ENCODE data around the gene CWH43.
"Not testable (repeated sequence)": the region's sequence is repeated elsewhere in the genome, so short reads cannot be mapped to it uniquely, and the experiment has no call there.

Gene CWH43

DNA sequence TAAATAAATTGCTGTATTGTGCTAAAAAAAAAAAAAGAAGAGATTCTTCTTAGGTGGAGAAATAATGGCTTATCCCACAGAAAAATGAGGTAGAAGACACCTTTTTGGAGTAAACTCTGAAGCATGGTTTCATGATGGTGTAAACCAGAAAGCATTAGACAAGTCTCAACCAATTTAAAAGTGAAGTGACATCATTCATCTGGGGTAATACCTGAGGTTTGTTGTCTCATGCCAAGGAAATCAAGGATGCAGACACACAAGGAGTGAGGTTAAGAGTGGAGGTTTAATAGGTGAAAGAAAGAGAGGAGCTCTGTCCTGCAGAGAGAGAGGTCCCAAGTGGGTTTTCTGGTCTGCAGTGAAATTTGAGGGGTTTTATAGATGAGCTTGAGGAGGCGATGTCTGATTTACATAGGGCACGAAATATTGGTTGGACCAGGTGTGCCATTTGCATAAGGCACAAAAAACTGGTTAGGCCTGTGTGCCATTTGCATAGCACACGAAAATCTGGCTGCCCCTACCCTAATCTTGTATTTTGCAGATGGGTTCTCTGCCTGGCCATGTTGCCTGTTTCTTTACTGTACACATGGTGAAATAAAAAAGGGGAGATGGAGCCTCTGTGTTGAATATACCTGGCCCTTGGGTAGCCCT, 25.0 kb upstream of the CWH43 start:
- no peaks in the 10 kb centered on the region for H3K4me1 Mint-ChIP-seq
- DNase-seq: no peak
- peaks cover 3% of the 10 kb centered on the region for H3K27me3 Mint-ChIP-seq
- CTCF ChIA-PET: interaction anchor here (0.7 to 2.6 kb wide), 4 partner anchors 182 to 415 kb away, joined by 3 to 17 read pairs (median 4); no protein-coding TSS in a partner anchor
- no peaks in the 10 kb centered on the region for H3K36me3 Mint-ChIP-seq
- no peak overlapping the region for H3K4me3 Mint-ChIP-seq
- no peaks in the 10 kb centered on the region for H3K9me3 Mint-ChIP-seq
- H3K27ac Mint-ChIP-seq: no peak overlapping the region

DNA sequence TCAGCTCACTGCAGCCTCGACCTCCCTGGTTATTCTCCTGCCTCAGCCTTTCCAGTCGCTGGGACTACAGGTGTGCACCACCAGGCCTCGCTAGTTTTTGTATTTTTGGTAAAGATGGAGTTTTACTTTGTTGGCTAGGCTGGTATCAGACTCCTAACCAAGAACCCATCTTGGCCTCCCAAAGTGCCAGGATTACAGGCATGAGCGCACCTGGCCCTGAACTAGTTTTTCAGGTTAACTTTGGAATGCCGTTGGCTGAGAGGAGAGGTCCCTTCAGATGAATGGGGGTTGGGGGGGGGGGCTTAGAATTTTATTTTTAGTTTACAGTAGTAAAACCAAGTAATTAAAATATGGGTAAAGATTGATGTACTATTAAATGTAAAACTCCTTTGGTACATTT, 23.4 kb upstream of the CWH43 start:
- Mint-ChIP-seq H3K9me3 (no peaks in the 10 kb centered on the region), H3K4me3 (no peak overlapping the region), H3K36me3 (no peaks in the 10 kb centered on the region), H3K27me3 (peaks cover 3% of the 10 kb centered on the region), H3K4me1 (no peaks in the 10 kb centered on the region), H3K27ac (no peak overlapping the region)
- DNase-seq: no peak
- CTCF ChIA-PET: interaction anchor here (0.6 to 2.6 kb wide), 6 partner anchors 56 to 833 kb away, joined by 3 to 17 read pairs (median 3); partner anchors contain the start of gene OCIAD2

DNA sequence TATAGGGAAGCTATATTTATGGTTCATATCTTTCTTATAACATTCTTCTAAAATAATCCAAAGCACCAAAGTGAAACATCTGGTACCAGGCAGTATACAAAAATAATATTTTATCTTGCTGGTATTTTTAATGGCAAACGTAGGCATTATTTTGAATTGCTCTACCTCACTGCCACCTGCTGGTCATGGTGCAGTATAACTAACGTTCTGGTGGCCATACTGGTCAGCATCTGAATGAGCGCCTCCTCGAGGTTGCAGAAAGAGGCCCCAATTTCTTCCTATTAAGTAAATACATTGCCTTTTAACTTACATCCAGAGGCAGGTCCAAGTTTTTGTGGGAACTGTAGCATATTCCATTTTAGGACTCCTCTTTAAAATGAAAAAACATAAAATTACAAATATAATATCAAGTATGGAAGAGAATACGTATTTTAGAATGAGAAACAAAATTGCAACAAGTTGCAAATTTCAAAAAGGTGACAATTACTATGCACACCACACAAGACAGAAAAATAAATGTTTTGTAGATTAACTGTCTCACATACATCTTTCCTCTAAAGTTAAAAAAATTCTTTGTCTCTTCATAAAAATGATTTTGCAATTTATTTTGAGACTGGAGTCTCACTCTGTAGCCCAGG, 22.9 kb upstream of the CWH43 start:
- Mint-ChIP-seq H3K36me3 (no peaks in the 10 kb centered on the region), H3K9me3 (no peaks in the 10 kb centered on the region), H3K4me3 (no peak overlapping the region), H3K4me1 (no peaks in the 10 kb centered on the region), H3K27me3 (peaks cover 3% of the 10 kb centered on the region), H3K27ac (no peak overlapping the region)
- DNase-seq: peak; percentile 84
- CTCF ChIA-PET: interaction anchor here (0.6 to 2.6 kb wide), 7 partner anchors 10 to 834 kb away, joined by 3 to 17 read pairs (median 3); partner anchors contain the start of gene OCIAD2

GRCh38 chr4:48967101-48967500, 19.0 kb upstream of the CWH43 start:
- Mint-ChIP-seq H3K4me3 (no peak overlapping the region), H3K9me3 (no peaks in the 10 kb centered on the region), H3K36me3 (no peaks in the 10 kb centered on the region), H3K27me3 (peaks cover 4% of the 10 kb centered on the region), H3K4me1 (no peaks in the 10 kb centered on the region), H3K27ac (no peak overlapping the region)
- CTCF ChIA-PET: no interaction called here
- no peak for DNase-seq

DNA sequence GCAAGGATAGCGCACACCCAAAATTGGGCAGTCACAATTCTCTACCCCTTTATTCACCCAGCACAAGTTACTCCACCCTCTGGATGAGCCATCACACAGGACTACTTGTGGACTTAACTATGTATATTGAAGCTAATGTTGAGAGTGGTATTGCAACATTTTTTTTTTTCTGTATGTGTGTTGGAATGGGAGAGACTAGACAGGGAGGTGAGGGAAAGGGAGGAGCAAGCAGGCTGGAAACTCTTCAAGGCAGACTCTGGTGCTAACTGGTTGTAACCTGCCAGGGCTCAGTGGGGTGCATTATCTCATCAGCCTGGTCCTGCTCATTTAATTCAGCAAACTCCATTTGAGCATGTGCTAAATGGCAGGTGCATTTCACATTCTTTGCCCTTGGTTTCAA, 18.4 kb upstream of the CWH43 start:
- CTCF ChIA-PET: no interaction called here
- DNase-seq: no peak
- Mint-ChIP-seq H3K36me3 (no peaks in the 10 kb centered on the region), H3K27me3 (peaks cover 4% of the 10 kb centered on the region), H3K27ac (no peak overlapping the region), H3K9me3 (no peaks in the 10 kb centered on the region), H3K4me1 (no peaks in the 10 kb centered on the region), H3K4me3 (no peak overlapping the region)

GRCh38 chr4:48968814-48969213, 17.3 kb upstream of the CWH43 start:
- Mint-ChIP-seq H3K4me3 (no peak overlapping the region), H3K27ac (no peak overlapping the region), H3K4me1 (no peaks in the 10 kb centered on the region), H3K36me3 (no peaks in the 10 kb centered on the region), H3K27me3 (peaks cover 8% of the 10 kb centered on the region), H3K9me3 (no peaks in the 10 kb centered on the region)
- CTCF ChIA-PET: no interaction called here
- no peak for DNase-seq

DNA sequence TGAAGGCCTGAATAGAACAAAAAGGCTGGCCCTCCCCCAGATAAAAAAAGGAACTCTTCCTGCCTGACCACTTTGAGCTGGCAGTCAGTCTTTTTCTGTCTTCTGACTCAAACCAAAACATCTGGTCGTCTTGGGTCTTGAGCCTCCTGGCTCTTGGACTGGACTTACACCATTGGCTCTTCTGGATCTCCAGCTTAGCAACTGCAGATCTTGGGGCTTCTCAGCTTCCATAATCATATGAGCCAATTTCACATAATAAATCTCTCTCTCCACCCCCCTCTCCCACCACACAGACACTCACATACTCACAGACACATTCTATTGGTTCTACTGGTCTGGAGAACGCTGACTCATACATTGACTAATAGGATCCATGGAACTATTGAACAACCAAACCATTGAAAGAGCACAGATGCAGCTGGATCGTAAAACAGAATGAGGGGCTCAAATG, 15.6 kb upstream of the CWH43 start:
- CTCF ChIA-PET: no interaction called here
- Mint-ChIP-seq H3K36me3 (no peaks in the 10 kb centered on the region), H3K27me3 (peaks cover 18% of the 10 kb centered on the region), H3K4me3 (no peak overlapping the region), H3K4me1 (no peaks in the 10 kb centered on the region), H3K27ac (no peak overlapping the region), H3K9me3 (no peaks in the 10 kb centered on the region)
- no peak for DNase-seq

- CTCF ChIA-PET: no interaction called here
- H3K4me3 Mint-ChIP-seq: no peak overlapping the region
- H3K27ac Mint-ChIP-seq: no peak overlapping the region
- H3K9me3 Mint-ChIP-seq: no peaks in the 10 kb centered on the region
- no peaks in the 10 kb centered on the region for H3K4me1 Mint-ChIP-seq
- no peaks in the 10 kb centered on the region for H3K36me3 Mint-ChIP-seq
- no peak for DNase-seq
- peaks cover 39% of the 10 kb centered on the region for H3K27me3 Mint-ChIP-seq
Measured at GRCh38 chr4:48974979-48975640, 11.0 kb upstream of the CWH43 start.

- CTCF ChIA-PET: no interaction called here
- H3K9me3 Mint-ChIP-seq: no peaks in the 10 kb centered on the region
- DNase-seq: no peak
- H3K36me3 Mint-ChIP-seq: no peaks in the 10 kb centered on the region
- no peak overlapping the region for H3K4me3 Mint-ChIP-seq
- peaks cover 39% of the 10 kb centered on the region for H3K27me3 Mint-ChIP-seq
- H3K27ac Mint-ChIP-seq: no peak overlapping the region
- H3K4me1 Mint-ChIP-seq: no peaks in the 10 kb centered on the region
Measured at GRCh38 chr4:48976041-48976440, 10.0 kb upstream of the CWH43 start.

DNA sequence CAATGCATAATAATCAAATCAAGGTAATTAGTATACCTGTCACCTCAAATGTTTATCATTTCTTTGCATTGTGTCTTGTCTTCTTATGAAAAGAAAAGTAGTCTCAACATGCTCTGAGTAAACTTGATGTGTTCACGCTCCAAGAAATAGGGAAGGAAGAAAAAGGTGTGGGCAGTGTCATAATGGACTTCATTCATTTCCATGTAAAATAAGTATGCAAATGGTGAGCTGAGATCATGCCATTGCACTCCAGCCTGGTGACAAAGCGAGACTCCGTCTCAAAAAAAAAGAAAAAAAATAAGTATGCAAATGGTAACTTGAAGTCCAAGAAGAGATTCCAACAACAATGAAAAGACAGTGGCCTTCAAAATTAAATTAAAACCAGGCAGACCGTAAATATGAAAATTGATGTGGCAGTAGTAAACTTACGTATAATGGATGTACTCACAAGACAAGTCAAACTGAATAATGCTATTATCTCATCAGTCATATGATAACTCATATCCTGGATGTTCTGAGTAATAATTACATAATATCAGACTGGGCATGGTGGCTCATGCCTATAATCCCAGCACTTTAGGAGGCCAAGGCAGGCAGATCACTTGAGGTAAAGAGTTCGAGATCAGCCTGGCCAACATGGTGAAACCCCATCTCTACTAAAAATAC, 6.0 kb upstream of the CWH43 start:
- no peak overlapping the region for H3K4me3 Mint-ChIP-seq
- H3K9me3 Mint-ChIP-seq: no peaks in the 10 kb centered on the region
- CTCF ChIA-PET: no interaction called here
- no peaks in the 10 kb centered on the region for H3K36me3 Mint-ChIP-seq
- H3K27ac Mint-ChIP-seq: no peak overlapping the region
- no peaks in the 10 kb centered on the region for H3K4me1 Mint-ChIP-seq
- peaks cover 35% of the 10 kb centered on the region for H3K27me3 Mint-ChIP-seq
- DNase-seq: no peak

DNA sequence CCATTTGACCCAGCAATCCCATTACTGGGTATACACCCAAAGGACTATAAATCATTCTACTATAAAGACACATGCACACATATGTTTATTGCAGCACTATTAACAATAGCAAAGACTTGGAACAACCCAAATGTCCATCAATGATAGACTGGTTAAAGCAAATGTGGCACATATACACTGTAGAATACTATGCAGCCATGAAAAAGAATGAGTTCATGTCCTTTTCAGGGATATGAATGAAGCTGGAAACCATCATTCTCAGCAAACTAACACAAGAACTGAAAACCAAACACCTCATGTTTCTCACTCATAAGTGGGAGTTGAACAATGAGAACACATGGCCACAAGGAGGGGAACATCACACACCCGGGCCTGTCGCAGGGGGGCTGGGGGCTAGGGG, 2.1 kb upstream of the CWH43 start:
- CTCF ChIA-PET, H3K27ac Mint-ChIP-seq, H3K4me3 Mint-ChIP-seq, H3K4me1 Mint-ChIP-seq, H3K36me3 Mint-ChIP-seq, DNase-seq, H3K9me3 Mint-ChIP-seq: not testable (repeated sequence)
- peaks cover 46% of the 10 kb centered on the region for H3K27me3 Mint-ChIP-seq

- Mint-ChIP-seq H3K4me1 (no peaks in the 10 kb centered on the region), H3K36me3 (no peaks in the 10 kb centered on the region), H3K27me3 (peaks cover 49% of the 10 kb centered on the region), H3K4me3 (no peak overlapping the region), H3K9me3 (no peaks in the 10 kb centered on the region), H3K27ac (no peak overlapping the region)
- CTCF ChIA-PET: no interaction called here
- no peak for DNase-seq
Measured at GRCh38 chr4:48985602-48985975, 486 bp upstream of the CWH43 start.

GRCh38 chr4:48986654-48987164, 634 bp downstream of the CWH43 start:
- DNase-seq: no peak
- peaks cover 49% of the 10 kb centered on the region for H3K27me3 Mint-ChIP-seq
- H3K27ac Mint-ChIP-seq: no peak overlapping the region
- no peaks in the 10 kb centered on the region for H3K4me1 Mint-ChIP-seq
- H3K36me3 Mint-ChIP-seq: no peaks in the 10 kb centered on the region
- no peaks in the 10 kb centered on the region for H3K9me3 Mint-ChIP-seq
- no peak overlapping the region for H3K4me3 Mint-ChIP-seq
- CTCF ChIA-PET: interaction anchor here (0.7 kb wide), 1 partner anchor 671 kb away, joined by 3 read pairs; no protein-coding TSS in a partner anchor

DNA sequence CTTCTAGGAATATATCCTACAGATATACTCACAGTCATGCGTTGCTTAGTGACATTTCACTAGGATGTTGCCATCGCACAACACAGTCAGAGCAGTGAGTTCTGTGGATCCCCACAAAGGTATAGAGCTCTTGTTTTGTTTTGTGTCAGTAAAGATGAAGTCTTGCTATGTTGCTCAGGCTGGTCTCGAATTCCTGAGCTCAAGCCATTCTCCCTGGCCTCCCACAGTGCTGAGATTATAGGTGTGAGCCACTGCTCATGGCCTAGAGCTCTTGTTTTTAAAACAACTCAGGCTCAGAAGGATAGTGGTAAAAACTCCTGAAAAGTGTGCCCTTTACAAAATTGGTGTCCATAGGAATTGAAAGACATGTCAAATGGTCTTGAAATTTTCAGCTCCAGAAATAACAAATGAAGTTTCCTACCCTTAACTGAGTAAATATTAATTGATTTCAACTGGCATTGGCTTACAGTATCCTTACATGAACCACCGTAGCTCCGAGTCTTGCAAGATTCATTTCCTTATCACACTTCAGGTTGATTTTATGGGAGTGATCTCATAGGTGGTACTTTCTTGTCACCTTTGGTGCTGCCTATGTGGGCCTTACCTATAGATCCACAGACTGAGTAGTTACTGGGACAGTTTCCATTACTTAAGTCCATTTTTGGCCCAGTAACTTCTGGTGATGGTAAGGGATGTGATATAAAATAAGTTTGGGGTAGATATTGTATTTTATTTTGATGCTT, 3.6 kb downstream of the CWH43 start:
- CTCF ChIA-PET: no interaction called here
- no peaks in the 10 kb centered on the region for H3K4me1 Mint-ChIP-seq
- H3K9me3 Mint-ChIP-seq: no peaks in the 10 kb centered on the region

More for the DNA sequence above, 3.6 kb downstream of the CWH43 start:
- Mint-ChIP-seq H3K27ac (no peak overlapping the region), H3K36me3 (no peaks in the 10 kb centered on the region), H3K27me3 (peaks cover 54% of the 10 kb centered on the region), H3K4me3 (no peak overlapping the region)
- DNase-seq: no peak

Measured in activated naive CD4-positive, alpha-beta T cell treated with anti-CD3 and anti-CD28 coated beads, Interleukin-2, amount 10 ng/mL, durations not matched to agents 7 days and 5 days (primary cell).